ENCODE results near the gene MYO9A. TPM values are rescaled to one million over a fixed set of nuclear protein-coding genes. Genes with fewer than 3 reads are reported as not detected.

The MYO9A gene
- total RNA-seq, 3 donors from 2014 or later, result 40.0 to 79.3 (median 41.8) TPM

DNA sequence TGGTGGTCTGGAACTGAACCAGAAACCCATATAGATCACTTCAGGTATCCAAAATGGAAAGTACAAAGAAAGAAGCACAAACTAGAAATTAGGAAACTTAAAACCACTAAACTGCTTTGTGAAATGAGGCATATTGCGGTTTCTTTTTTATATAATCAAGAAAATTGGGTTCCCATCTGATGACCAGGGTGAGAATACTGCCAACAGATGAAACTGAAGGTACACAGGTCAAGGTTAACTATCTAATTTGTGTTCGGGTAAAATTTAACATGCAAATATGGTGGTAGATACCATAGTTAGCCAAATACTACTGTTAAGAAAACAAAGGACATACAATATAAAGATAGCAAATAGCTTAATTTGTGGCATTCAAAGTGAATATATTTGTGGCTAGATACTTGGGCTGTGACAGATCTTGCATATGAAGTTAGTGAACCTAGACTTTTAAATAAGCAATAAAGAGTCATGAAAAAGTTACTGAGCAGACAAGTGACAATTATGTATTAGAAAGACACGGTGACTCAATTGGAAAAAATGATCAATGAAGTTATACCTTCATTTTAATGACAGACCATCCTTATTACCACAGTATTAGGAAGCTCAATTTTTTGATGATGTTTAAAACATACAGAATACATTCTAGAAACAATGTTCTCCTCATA is 180.2 kb downstream of the MYO9A start:
- no peak for DNase-seq
- no peak for ATAC-seq
- Histone ChIP-seq H3K9me3 (no peaks in the 10 kb centered on the region), H3K4me1 (ENCODE audit: low read depth) (no peaks in the 10 kb centered on the region), H3K4me3 (no peak overlapping the region), H3K36me3 (ENCODE audit: low read depth) (no peaks in the 10 kb centered on the region)
- TF ChIP-seq, protein P1, sequence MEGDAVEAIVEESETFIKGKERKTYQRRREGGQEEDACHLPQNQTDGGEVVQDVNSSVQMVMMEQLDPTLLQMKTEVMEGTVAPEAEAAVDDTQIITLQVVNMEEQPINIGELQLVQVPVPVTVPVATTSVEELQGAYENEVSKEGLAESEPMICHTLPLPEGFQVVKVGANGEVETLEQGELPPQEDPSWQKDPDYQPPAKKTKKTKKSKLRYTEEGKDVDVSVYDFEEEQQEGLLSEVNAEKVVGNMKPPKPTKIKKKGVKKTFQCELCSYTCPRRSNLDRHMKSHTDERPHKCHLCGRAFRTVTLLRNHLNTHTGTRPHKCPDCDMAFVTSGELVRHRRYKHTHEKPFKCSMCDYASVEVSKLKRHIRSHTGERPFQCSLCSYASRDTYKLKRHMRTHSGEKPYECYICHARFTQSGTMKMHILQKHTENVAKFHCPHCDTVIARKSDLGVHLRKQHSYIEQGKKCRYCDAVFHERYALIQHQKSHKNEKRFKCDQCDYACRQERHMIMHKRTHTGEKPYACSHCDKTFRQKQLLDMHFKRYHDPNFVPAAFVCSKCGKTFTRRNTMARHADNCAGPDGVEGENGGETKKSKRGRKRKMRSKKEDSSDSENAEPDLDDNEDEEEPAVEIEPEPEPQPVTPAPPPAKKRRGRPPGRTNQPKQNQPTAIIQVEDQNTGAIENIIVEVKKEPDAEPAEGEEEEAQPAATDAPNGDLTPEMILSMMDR (IDR thresholded peaks at IDR 0.05), result no peak
- intact Hi-C loops (cut with DNase I, micrococcal nuclease), result no loop called here

DNA sequence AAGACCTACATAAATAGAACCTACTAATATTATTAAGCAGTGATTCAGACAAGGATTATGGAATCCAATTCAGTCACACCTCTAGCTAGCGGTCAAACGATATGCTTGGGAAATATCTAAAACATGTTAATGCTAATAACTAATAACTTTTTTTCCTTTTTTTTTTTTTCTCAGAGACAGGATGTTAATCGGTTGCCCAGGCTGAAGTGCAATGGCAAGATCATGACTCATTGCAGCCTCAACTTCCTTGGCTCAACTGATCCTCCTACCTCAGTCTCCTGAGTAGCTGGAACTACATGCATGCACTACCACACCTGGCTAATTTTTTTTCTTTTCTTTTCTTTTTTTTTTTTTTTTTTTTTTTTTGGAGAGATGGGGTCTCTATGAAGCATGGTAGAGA is 183.5 kb downstream of the MYO9A start:
- no peaks in the 10 kb centered on the region for H3K36me3 ChIP-seq (ENCODE audit: low read depth)
- H3K9me3 ChIP-seq, result peaks cover 19% of the 10 kb centered on the region
- no peak overlapping the region for H3K4me3 ChIP-seq
- TF ChIP-seq, protein P1 (IDR thresholded peaks at IDR 0.05), result no peak
- ATAC-seq (no peak), DNase-seq (no peak)
- intact Hi-C loops (cut with DNase I, micrococcal nuclease), result no loop called here
- no peaks in the 10 kb centered on the region for H3K4me1 ChIP-seq (ENCODE audit: low read depth)

DNA sequence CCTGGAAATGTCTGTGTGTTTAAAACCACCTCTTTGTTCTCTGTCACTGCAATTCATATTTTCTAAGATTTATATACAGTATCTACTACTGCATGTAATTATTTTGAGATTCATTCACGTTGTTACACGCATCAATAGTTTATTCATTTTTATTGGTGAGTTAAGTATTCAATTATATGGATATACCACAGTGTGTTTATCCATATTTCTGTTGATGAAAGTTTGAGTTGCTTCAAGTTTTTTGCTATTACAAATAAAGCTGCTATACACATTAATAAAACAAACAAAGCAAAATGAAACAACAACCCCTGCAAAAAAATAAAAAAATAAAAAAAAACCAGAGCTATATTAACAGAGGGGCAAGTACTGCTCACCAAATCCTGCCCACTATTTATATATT is 185.3 kb downstream of the MYO9A start:
- peaks cover 19% of the 10 kb centered on the region for H3K9me3 ChIP-seq
- H3K36me3 ChIP-seq (ENCODE audit: low read depth), result no peaks in the 10 kb centered on the region
- H3K4me3 ChIP-seq, result no peak overlapping the region
- ATAC-seq (no peak), DNase-seq (no peak)
- no peaks in the 10 kb centered on the region for H3K4me1 ChIP-seq (ENCODE audit: low read depth)
- intact Hi-C loops (cut with DNase I, micrococcal nuclease), result no loop called here
- TF ChIP-seq, protein P1 (IDR thresholded peaks at IDR 0.05), result no peak

- Histone ChIP-seq H3K4me1 (ENCODE audit: low read depth) (no peaks in the 10 kb centered on the region), H3K4me3 (no peak overlapping the region), H3K36me3 (ENCODE audit: low read depth) (no peaks in the 10 kb centered on the region), H3K9me3 (peaks cover 19% of the 10 kb centered on the region)
- ATAC-seq, result no peak
- intact Hi-C loops (cut with DNase I, micrococcal nuclease), result no loop called here
- TF ChIP-seq, protein P1 (IDR thresholded peaks at IDR 0.05), result no peak
- DNase-seq, result no peak
Observed at GRCh38 chr15:71931261-71931660, 186.7 kb downstream of the MYO9A start.

DNA sequence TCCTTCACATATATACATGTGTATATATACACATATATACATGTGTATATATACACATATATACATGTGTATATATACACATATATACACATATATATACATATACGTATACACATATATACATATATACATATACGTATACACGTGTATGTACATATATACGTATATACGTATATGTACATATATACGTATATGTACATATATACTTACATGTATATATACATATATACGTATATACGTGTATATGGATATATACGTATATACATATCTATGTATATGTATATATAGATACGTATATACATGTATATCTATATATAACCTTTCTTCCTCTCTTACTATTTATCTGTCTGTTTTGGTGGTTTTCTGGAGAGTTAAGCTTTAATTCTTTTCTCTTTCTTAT is 192.8 kb downstream of the MYO9A start:
- Histone ChIP-seq H3K9me3 (no peaks in the 10 kb centered on the region), H3K4me3 (no peak overlapping the region), H3K36me3 (ENCODE audit: low read depth) (no peaks in the 10 kb centered on the region), H3K4me1 (ENCODE audit: low read depth) (no peaks in the 10 kb centered on the region)
- TF ChIP-seq, protein P1 (IDR thresholded peaks at IDR 0.05), result no peak
- no peak for DNase-seq
- intact Hi-C loops (cut with DNase I, micrococcal nuclease), result no loop called here
- ATAC-seq, result no peak

DNA sequence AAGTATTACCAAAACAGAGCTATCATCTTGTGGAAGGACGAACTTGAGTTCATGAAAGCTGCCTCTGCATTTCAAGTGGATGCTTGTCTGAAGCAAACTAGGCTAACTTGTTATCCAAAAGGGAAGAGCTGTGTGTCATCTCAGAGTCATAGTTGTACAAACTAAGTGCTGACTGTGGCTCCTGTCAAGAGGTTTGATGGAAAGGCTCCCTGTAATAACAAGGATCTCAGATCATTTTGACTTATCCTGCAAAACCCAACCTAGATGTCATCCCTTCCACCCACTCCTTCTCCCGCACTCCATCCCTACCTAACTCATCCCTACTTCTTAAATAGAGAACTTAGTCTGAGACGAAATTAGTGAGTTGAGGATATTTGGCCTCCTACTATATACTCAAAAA is 196.8 kb downstream of the MYO9A start:
- DNase-seq (no peak), ATAC-seq (no peak)
- Histone ChIP-seq H3K4me3 (no peak overlapping the region), H3K4me1 (ENCODE audit: low read depth) (no peaks in the 10 kb centered on the region), H3K9me3 (no peaks in the 10 kb centered on the region), H3K36me3 (ENCODE audit: low read depth) (no peaks in the 10 kb centered on the region)
- TF ChIP-seq, protein P1 (IDR thresholded peaks at IDR 0.05), result no peak
- intact Hi-C loops (cut with DNase I, micrococcal nuclease), result no loop called here
